Stimulated activated CD4-positive, alpha-beta T cell treated with anti-CD3 and anti-CD28 coated beads, Interleukin-2, amount 100 ng/mL, for 24 hours (primary cell): Measurements from ENCODE around the gene OR2C3.
A peak's percentile ranks its signal among the peaks of the same experiment; 100 is the strongest.
"Not testable (repeated sequence)": the region's sequence is repeated elsewhere in the genome, so short reads cannot be mapped to it uniquely, and the experiment has no call there.

ENCODE experiments used
- DNase-seq, 2 donors: peaks; one replicate each; pipeline ENCODE4 v3.0.0-alpha.2; 2020

Gene OR2C3

GRCh38 chr1:247517795-247518612 lies 18.2 kb downstream of the OR2C3 start:
- peak in 1 of 2 donors; percentile 25 for DNase-seq

GRCh38 chr1:247506831-247507230 lies 29.4 kb downstream of the OR2C3 start:
- no peak for DNase-seq

GRCh38 chr1:247500865-247501264 lies 35.4 kb downstream of the OR2C3 start:
- no peak for DNase-seq

- DNase-seq = no peak
Measured at GRCh38 chr1:247496581-247497285, 39.5 kb downstream of the OR2C3 start.

GRCh38 chr1:247494767-247495166 lies 41.5 kb downstream of the OR2C3 start:
- DNase-seq = no peak

- DNase-seq = no peak
Measured at GRCh38 chr1:247493106-247493505, 43.1 kb downstream of the OR2C3 start.

GRCh38 chr1:247491328-247491727 lies 44.9 kb downstream of the OR2C3 start:
- DNase-seq = no peak

GRCh38 chr1:247487057-247487456 lies 49.2 kb downstream of the OR2C3 start:
- peak in 1 of 2 donors; percentile 21 for DNase-seq

- DNase-seq = no peak
Measured at GRCh38 chr1:247482747-247483146, 53.5 kb downstream of the OR2C3 start.

- not testable (repeated sequence) for DNase-seq
Measured at GRCh38 chr1:247476328-247477058, 59.7 kb downstream of the OR2C3 start.

- no peak for DNase-seq
Measured at GRCh38 chr1:247475793-247476192, 60.4 kb downstream of the OR2C3 start.
